Stimulated activated naive CD4-positive, alpha-beta T cell treated with Interleukin-2 at 50 U/mL for 16 hours (primary cell): Measurements from ENCODE around the gene PITPNC1.
A peak's percentile ranks its signal among the peaks of the same experiment; 100 is the strongest.
"Not testable (repeated sequence)": the region's sequence is repeated elsewhere in the genome, so short reads cannot be mapped to it uniquely, and the experiment has no call there.

Experiments
- DNase-seq: peaks from one replicate; lab custom pipeline; 2025; lab: John Stamatoyannopoulos, UW

The PITPNC1 gene

DNA sequence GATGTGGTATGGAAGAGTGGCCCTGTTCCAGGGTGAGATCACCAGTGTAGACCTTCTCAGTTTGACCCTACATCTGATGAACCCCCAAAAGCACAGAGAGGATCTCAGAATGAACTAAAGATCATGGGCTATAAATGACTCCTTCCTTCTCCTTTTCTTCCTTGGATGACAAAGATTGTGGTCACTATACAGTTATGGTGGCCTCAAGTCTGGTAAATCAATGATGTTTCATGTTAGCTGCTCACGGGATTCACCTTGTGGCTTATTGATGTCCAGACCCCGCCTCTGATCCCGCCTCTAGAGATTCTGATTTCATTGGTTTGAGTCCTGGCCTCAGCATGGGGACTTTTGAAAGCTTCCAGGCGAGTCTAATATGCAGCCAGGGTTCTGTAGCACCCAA, 112.2 kb downstream of the PITPNC1 start:
- DNase-seq = no peak

- DNase-seq = no peak
These were observed 113.4 kb downstream of the PITPNC1 start for GRCh38 chr17:67490471-67490870.

DNA sequence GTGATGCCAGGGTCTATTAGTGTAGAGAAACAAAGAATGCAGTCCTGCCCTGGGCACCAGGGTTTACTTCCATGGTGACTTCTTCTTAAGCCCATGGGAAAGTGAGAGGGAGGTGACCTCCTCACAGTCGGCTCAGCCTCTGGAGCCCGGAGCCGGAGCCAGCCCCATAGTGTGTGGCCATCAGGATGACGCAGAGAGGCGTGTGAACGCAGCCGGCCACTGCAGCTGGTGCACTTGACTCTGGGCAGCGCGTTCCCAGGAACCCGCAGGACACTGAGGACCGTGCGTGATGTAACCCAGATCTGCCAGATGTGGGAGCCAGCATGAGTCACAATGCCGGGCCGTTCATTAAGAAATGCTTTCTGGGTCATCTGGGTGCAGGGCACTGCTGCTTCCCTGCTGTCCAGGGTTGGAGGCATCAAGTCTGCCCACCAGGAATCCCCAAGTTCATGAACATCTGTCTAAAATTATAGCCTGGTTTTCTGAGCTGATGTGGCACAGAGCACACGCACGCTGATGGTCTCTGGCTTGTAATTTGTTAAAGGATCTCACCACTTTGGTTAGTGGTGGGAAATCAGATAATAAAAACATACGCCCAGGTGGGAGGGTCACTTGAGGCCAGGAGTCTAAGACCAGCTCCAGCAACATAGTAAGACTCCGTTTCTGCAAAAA, 114.1 kb downstream of the PITPNC1 start:
- DNase-seq = no peak

DNA sequence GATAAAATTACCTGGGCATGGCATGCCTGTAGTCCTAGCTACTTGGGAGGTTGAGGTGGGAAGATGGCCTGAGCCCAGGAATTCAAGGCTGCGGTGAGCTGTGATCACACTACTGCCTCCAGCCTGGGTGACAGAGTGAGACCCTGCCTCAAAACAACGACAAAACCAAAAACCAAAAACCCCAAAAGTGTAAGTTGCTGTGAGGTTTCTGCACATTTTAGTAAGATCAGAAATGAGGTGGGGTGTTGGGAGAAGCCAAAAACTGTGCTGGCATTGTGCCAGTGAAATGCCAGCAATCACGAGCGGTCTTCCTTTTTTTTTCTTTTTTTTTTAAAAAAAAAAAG, 114.6 kb downstream of the PITPNC1 start:
- no peak for DNase-seq

DNA sequence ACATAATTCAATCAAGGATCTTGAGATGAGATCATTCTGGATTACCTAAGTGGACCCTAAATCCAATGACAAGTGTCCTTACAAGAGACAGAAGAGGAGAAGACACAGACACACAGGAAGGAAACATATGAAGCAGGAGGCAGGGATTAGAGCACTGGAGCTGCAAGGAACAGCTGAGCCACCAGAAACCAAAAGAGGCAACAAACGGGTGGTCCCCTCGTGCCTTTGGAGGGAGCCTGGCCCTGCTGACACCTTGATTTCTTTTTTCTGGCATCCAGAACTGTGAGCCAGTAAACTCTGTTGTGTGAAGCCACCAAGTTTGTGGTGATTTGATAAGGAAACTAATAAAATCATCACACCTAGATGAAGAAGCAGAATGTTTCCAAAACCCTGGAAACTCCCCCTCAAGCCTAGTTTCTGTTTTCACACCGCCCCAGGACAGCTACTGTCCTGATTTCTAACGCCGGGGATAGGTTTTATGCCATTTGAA, 115.2 kb downstream of the PITPNC1 start:
- no peak for DNase-seq

- no peak for DNase-seq
These were observed 115.9 kb downstream of the PITPNC1 start for GRCh38 chr17:67492824-67493517.

DNA sequence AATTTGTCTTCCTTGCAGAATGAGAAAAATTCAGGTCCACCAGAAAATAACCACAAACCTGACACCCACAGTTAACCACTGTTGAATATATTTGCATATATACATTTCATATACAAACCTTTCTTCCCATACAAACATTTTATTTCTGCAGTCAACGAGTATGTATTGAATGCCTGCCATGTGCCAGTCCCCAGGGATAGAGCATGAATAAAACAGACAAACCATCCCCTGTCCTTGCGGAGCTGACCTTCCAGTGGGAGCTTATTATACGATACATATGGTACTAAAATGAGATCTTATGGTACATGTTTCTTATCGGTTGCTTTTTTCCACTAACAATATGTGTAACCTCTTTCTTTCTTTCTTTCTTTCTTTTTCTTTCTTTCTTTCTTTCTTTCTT, 116.7 kb downstream of the PITPNC1 start:
- no peak for DNase-seq

GRCh38 chr17:67495534-67495933, 118.5 kb downstream of the PITPNC1 start:
- DNase-seq = not testable (repeated sequence)

GRCh38 chr17:67496286-67496685, 119.2 kb downstream of the PITPNC1 start:
- no peak for DNase-seq

DNA sequence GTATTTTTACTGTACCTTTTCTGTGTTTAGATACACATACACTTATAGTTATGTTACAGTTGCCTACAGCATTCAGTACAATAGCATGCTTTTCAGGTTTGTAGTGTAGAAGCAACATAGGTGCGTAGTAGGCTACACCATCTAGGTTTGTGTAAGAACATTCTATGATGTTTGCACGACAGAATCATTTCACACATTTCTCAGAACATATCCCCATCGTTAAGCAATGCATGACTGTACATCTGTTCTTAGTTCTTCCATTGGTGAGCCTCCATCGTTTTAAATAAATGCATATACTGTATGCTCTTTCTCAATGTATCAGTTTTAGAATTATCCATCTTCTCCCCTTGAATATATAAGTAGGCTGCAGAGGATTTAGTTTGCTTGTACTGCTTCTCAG, 122.6 kb downstream of the PITPNC1 start:
- DNase-seq = no peak

GRCh38 chr17:67500261-67500660, 123.2 kb downstream of the PITPNC1 start:
- no peak for DNase-seq

GRCh38 chr17:67500677-67501300, 123.7 kb downstream of the PITPNC1 start:
- no peak for DNase-seq

GRCh38 chr17:67502151-67502550, 125.1 kb downstream of the PITPNC1 start:
- DNase-seq = no peak

GRCh38 chr17:67503184-67503583, 126.1 kb downstream of the PITPNC1 start:
- DNase-seq = peak; percentile 5

DNA sequence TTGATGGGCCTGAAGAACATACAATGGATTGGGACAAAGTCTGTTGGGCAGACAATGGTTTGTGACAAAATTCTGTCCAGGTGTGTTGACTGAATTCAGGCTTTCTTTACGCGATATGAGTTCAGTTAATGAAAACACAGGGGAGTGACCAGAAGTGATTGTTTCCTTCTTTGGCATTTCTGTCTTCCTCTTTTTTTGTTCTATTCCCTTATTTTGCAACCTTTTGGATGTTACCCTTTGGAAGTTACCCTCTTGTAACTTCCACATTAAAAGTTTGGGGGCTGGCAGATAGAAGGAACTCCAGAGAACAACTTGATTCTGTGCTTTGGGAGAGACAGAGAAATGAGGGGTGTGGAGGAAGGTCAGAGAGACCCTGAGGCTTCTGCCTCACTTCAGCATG, 126.7 kb downstream of the PITPNC1 start:
- no peak for DNase-seq

DNA sequence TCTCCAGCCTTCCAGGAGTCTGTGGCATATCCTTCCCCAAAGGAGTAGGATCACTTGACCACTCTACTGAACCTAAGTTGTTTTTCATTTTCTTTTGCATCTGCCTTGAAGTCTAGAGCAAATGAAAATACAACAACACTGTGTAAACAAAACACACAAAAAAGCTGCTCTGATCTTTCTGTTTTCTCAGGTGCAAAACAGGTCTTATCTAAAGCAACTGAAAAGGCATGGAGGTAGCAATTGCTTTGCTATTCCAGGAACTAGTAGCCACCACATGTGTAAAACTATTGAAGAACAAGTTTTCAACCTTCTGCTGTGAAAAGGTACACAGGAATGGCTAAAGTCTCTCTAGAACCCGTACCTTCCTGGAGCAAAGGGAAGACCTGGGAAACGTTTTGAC, 127.1 kb downstream of the PITPNC1 start:
- no peak for DNase-seq

GRCh38 chr17:67506966-67507365, 129.9 kb downstream of the PITPNC1 start:
- DNase-seq = no peak

- DNase-seq = no peak
These were observed 132.6 kb downstream of the PITPNC1 start for GRCh38 chr17:67509390-67510287.

DNA sequence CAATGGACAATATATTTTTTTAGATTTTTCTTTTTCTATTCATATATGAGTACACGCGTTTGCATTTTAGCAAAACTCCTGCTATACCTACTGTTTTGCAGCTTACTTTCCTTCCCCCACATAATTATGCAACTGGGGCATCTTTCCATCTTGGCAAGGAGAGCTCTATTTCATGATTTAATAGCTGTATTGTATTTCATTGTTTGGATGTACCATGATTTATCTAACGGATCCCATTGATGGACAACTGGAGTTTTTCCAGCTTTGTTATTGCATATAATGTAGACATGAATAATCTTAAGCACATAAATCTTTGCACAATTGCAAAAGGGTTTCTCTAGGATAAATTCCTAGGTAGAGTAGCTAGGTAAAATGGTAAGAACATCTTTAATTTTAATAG, 133.9 kb downstream of the PITPNC1 start:
- DNase-seq = no peak

- no peak for DNase-seq
These were observed 134.7 kb downstream of the PITPNC1 start for GRCh38 chr17:67511804-67512203.

- DNase-seq = no peak
These were observed 137.9 kb downstream of the PITPNC1 start for GRCh38 chr17:67514998-67515397.

DNA sequence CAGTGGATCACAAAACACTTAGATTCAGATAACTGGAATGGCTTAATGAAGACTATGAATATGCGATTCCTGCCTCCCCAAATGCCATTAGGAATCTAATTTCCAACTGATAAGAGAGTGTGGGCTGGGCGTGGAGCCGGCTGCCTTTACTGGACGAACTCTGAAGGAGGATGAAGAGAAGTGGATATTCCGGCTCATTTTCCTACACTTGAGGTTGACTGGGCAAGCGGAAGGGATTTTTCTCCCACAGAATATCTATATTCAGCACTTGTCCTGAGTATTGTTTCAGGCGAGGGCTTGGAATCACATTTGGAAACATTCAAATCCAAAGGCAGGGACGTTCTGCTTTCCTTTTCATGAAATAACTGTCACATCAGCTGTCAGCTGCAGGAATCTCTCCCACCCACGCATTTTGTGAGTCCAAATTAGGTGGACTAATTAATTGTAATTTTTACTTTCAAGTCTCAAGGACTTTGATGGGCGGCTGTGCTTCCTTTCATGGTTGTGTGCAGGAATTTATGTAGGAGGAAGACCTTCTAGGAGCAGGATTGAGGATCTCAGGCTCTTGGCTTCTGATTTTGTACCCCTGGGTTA, 138.5 kb downstream of the PITPNC1 start:
- DNase-seq = no peak
